GM21423 (cell line): Measurements from ENCODE around the gene MEGF10.

Source experiments
- ATAC-seq: cut with Tn5 transposase; IDR thresholded peaks from one replicate; pipeline ENCODE4 v1.9.1; 2021; ENCODE audit warnings: mild to moderate bottlenecking, moderate library complexity; ENCODE audit not compliant: unreplicated experiment

Gene MEGF10

GRCh38 chr5:127409246-127409917 lies 118.8 kb downstream of the MEGF10 start:
- no peak for ATAC-seq

GRCh38 chr5:127409921-127410675 lies 119.5 kb downstream of the MEGF10 start:
- ATAC-seq = no peak

GRCh38 chr5:127410959-127411358 lies 120.4 kb downstream of the MEGF10 start:
- ATAC-seq = peak; percentile 86

- no peak for ATAC-seq
Measured at GRCh38 chr5:127411381-127411780, 120.8 kb downstream of the MEGF10 start.

- ATAC-seq = no peak
Measured at GRCh38 chr5:127412698-127413097, 122.1 kb downstream of the MEGF10 start.

GRCh38 chr5:127415034-127415433 lies 124.4 kb downstream of the MEGF10 start:
- ATAC-seq = no peak

- no peak for ATAC-seq
Measured at GRCh38 chr5:127416906-127417305, 126.3 kb downstream of the MEGF10 start.

- ATAC-seq = no peak
Measured at GRCh38 chr5:127417528-127417927, 126.9 kb downstream of the MEGF10 start.

GRCh38 chr5:127418367-127418766 lies 127.8 kb downstream of the MEGF10 start:
- no peak for ATAC-seq

- ATAC-seq = no peak
Measured at GRCh38 chr5:127418974-127419682, 128.5 kb downstream of the MEGF10 start.

- no peak for ATAC-seq
Measured at GRCh38 chr5:127419683-127420257, 129.2 kb downstream of the MEGF10 start.

- ATAC-seq = no peak
Measured at GRCh38 chr5:127420758-127421157, 130.2 kb downstream of the MEGF10 start.

GRCh38 chr5:127421471-127421870 lies 130.9 kb downstream of the MEGF10 start:
- no peak for ATAC-seq

- ATAC-seq = peak; percentile 71
Measured at GRCh38 chr5:127423173-127423798, 132.7 kb downstream of the MEGF10 start.

- no peak for ATAC-seq
Measured at GRCh38 chr5:127425037-127425436, 134.4 kb downstream of the MEGF10 start.

- no peak for ATAC-seq
Measured at GRCh38 chr5:127425868-127426267, 135.3 kb downstream of the MEGF10 start.

- ATAC-seq = no peak
Measured at GRCh38 chr5:127426661-127427060, 136.1 kb downstream of the MEGF10 start.

- no peak for ATAC-seq
Measured at GRCh38 chr5:127428276-127428675, 137.7 kb downstream of the MEGF10 start.

- no peak for ATAC-seq
Measured at GRCh38 chr5:127428748-127429147, 138.2 kb downstream of the MEGF10 start.

GRCh38 chr5:127429928-127430327 lies 139.3 kb downstream of the MEGF10 start:
- no peak for ATAC-seq

GRCh38 chr5:127430627-127431026 lies 140.0 kb downstream of the MEGF10 start:
- no peak for ATAC-seq
